ENCODE data around the gene CCR9.

DNA sequence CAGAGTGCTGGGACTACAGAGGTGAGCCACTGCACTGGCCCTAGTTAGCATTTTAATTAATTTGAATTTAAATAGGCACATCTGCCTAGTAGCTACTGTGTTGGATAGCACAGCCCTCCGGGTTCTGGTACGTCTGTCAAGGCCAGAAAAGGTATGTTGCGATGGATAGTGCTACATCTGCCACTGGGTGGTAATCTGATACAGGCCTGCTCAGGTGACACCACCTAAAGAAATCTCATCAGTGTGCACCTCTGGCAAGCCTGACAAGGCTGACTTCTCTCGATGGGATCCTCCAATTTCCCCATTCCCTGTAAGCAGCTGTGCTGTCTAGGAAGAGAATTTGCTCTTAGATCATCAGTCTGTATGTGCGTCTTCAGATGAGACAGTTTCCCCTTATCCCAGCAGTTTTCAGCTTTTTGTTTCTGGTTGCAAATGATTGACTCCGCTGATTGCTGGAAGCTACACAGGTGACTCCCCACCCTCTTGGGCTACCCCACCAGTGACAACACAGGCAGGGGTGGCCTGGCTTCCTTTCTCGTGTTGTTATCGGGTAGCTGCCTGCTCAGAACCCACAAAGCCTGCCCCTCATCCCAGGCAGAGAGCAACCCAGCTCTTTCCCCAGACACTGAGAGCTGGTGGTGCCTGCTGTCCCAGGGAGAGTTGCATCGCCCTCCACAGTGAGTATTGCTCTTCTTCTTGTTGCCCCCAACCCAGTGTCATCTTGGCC, at the start of gene CCR9:
- TF ChIP-seq, protein P1, sequence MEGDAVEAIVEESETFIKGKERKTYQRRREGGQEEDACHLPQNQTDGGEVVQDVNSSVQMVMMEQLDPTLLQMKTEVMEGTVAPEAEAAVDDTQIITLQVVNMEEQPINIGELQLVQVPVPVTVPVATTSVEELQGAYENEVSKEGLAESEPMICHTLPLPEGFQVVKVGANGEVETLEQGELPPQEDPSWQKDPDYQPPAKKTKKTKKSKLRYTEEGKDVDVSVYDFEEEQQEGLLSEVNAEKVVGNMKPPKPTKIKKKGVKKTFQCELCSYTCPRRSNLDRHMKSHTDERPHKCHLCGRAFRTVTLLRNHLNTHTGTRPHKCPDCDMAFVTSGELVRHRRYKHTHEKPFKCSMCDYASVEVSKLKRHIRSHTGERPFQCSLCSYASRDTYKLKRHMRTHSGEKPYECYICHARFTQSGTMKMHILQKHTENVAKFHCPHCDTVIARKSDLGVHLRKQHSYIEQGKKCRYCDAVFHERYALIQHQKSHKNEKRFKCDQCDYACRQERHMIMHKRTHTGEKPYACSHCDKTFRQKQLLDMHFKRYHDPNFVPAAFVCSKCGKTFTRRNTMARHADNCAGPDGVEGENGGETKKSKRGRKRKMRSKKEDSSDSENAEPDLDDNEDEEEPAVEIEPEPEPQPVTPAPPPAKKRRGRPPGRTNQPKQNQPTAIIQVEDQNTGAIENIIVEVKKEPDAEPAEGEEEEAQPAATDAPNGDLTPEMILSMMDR (IDR thresholded peaks at IDR 0.05; ENCODE audit: poor library complexity, severe bottlenecking): no peak
- TF ChIP-seq, protein P2, sequence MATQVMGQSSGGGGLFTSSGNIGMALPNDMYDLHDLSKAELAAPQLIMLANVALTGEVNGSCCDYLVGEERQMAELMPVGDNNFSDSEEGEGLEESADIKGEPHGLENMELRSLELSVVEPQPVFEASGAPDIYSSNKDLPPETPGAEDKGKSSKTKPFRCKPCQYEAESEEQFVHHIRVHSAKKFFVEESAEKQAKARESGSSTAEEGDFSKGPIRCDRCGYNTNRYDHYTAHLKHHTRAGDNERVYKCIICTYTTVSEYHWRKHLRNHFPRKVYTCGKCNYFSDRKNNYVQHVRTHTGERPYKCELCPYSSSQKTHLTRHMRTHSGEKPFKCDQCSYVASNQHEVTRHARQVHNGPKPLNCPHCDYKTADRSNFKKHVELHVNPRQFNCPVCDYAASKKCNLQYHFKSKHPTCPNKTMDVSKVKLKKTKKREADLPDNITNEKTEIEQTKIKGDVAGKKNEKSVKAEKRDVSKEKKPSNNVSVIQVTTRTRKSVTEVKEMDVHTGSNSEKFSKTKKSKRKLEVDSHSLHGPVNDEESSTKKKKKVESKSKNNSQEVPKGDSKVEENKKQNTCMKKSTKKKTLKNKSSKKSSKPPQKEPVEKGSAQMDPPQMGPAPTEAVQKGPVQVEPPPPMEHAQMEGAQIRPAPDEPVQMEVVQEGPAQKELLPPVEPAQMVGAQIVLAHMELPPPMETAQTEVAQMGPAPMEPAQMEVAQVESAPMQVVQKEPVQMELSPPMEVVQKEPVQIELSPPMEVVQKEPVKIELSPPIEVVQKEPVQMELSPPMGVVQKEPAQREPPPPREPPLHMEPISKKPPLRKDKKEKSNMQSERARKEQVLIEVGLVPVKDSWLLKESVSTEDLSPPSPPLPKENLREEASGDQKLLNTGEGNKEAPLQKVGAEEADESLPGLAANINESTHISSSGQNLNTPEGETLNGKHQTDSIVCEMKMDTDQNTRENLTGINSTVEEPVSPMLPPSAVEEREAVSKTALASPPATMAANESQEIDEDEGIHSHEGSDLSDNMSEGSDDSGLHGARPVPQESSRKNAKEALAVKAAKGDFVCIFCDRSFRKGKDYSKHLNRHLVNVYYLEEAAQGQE (IDR thresholded peaks at IDR 0.05; ENCODE audit: borderline replicate concordance): no peak
- TF ChIP-seq MXI1 (conservative IDR thresholded peaks at IDR 0.05; ENCODE audit: poor library complexity, severe bottlenecking) (no peak), POLR2AphosphoS5 (IDR thresholded peaks at IDR 0.05) (no peak), EP300 (conservative IDR thresholded peaks at IDR 0.05; ENCODE audit: poor library complexity, severe bottlenecking) (no peak), EZH2 (IDR thresholded peaks at IDR 0.05; ENCODE audit: borderline replicate concordance, insufficient read depth, low read length, poor library complexity, severe bottlenecking) (no peak)
